ENCODE results near the gene CAPZB. TPM values are rescaled to one million over a fixed set of nuclear protein-coding genes. Genes with fewer than 3 reads are reported as not detected.

The CAPZB gene
- total RNA-seq, 4 donors from 2014 or later = 107 to 210 (median 119) TPM

DNA sequence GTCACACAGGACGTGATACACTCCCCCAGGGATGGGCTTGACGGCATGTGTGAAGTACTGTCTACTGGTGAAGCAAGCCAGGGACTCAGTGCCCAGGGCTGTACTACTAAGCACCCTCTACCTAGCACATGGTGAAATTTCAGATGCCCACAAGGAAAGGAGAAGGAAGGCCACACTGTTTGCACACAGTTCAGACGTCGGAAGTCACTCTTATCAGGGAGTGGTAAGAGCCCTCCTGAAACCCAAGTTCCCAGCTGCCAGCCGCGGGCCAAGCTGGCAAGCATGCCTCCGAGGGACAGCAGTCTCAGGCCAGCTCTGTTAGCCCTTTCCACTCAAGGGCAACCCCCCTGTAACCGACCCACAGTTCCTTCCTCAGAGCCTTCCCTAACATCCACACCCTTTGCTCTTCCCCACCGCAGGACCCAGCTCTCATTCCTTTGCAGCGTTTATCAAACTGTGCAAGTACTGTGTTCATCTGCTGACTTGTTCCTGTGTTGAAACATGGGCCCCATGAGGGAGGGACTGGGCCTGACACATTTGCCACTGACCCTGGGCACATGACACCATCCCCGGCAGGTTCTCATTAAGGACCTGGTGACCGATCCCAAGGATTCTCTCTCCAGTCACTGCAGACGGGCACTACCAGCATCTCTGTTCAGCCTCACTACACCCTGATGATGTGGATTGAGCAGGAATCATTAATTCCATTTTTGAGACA lies 114.7 kb downstream of the CAPZB start:
- TF ChIP-seq, protein P1, sequence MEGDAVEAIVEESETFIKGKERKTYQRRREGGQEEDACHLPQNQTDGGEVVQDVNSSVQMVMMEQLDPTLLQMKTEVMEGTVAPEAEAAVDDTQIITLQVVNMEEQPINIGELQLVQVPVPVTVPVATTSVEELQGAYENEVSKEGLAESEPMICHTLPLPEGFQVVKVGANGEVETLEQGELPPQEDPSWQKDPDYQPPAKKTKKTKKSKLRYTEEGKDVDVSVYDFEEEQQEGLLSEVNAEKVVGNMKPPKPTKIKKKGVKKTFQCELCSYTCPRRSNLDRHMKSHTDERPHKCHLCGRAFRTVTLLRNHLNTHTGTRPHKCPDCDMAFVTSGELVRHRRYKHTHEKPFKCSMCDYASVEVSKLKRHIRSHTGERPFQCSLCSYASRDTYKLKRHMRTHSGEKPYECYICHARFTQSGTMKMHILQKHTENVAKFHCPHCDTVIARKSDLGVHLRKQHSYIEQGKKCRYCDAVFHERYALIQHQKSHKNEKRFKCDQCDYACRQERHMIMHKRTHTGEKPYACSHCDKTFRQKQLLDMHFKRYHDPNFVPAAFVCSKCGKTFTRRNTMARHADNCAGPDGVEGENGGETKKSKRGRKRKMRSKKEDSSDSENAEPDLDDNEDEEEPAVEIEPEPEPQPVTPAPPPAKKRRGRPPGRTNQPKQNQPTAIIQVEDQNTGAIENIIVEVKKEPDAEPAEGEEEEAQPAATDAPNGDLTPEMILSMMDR (IDR thresholded peaks at IDR 0.05) = no peak
- TF ChIP-seq POLR2A (IDR thresholded peaks at IDR 0.05) = no peak
- H3K27ac ChIP-seq = no peak overlapping the region
- H3K9me3 ChIP-seq = no peaks in the 10 kb centered on the region
- H3K4me3 ChIP-seq = no peak overlapping the region
- H3K27me3 ChIP-seq = no peaks in the 10 kb centered on the region
- peaks cover 0 to 36% (median 0%) of the 10 kb centered on the region in 3 donors for H3K36me3 ChIP-seq
- peaks cover 0 to 18% (median 0%) of the 10 kb centered on the region in 4 donors for H3K4me1 ChIP-seq
- DNase-seq = no peak

DNA sequence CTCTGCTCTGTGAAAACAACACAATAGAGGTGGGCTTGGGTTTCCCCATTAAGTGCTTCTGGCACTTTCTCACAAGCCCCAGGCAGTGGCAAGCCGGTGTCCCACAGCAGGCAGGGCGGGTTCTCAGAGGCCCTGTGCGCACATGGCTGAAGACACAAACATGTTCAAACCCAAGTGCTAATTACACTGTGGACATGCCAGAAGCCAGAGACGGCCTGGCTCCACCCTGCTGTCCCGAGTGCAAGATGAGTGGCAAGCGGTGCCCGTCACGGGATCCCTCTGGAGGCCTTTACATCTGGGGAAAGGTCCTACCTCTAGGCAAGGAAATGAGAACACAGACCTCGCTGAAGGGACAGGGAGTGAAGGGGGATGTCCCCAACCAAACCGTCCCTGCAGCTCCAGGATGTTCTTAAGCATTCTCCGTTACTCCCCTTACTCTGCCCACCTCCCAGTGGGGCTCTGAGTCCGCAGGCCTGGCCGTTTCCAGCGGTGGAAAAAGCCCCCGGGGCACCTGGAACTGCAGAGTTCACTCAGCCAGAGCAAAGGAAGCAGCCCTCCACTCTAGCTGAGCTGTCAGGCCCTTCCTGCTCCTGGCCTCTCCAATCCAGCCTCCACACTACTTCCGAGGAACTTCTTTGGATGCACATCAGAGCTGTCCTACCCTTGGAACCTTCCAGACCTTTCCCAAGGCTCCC lies 115.8 kb downstream of the CAPZB start:
- Histone ChIP-seq H3K27ac (no peak overlapping the region), H3K36me3 (peaks cover 0 to 33% (median 0%) of the 10 kb centered on the region in 3 donors), H3K27me3 (no peaks in the 10 kb centered on the region), H3K4me1 (peaks cover 0 to 15% (median 0%) of the 10 kb centered on the region in 4 donors), H3K4me3 (no peak overlapping the region), H3K9me3 (no peaks in the 10 kb centered on the region)
- no peak for DNase-seq
- TF ChIP-seq POLR2A (IDR thresholded peaks at IDR 0.05) = no peak
- TF ChIP-seq, protein P1 (IDR thresholded peaks at IDR 0.05) = no peak

DNA sequence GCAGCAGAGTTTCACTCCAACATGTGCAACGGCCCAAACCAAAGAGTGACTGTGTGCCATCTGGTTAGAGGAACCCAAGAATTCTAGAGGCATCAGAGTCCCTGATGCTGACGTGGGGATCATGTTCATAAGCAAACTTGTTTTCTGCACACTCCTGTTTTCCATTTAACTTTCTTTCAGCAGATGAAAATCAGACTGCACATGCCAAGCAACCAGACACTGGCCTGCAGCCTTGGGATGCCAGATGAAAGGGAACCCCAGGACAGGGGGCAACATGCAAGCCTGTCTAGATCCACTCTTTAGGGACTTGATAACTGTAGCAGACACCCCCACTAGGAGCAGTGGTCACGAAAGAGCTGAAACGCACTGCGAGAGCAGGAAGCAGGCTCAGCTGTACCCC lies 116.4 kb downstream of the CAPZB start:
- Histone ChIP-seq H3K27ac (no peak overlapping the region), H3K36me3 (peaks cover 0 to 27% (median 0%) of the 10 kb centered on the region in 3 donors), H3K4me3 (no peak overlapping the region), H3K27me3 (no peaks in the 10 kb centered on the region), H3K4me1 (peaks cover 0 to 19% (median 3%) of the 10 kb centered on the region in 4 donors), H3K9me3 (no peaks in the 10 kb centered on the region)
- DNase-seq = no peak
- TF ChIP-seq POLR2A (IDR thresholded peaks at IDR 0.05) = no peak
- TF ChIP-seq, protein P1 (IDR thresholded peaks at IDR 0.05) = no peak

DNA sequence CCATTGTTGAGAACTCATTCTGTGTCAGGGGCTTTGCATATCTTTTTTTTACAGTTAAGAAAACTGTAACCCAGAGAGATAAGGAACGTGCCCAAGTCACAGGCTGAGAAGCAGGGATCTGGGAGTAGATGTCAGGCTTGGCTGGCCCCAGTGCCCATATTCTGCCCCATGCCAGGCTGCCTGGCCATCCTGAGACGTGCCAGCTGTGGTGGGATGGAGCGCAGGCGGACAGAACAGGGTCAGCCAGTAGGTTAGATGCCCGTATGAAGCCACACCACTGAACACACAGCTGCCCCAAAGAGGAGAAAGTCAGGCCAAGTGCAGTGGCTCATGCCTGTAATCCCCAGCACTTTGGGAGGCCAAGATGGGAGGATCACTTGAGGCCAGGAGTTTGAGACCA lies 117.3 kb downstream of the CAPZB start:
- no peaks in the 10 kb centered on the region for H3K27me3 ChIP-seq
- H3K4me3 ChIP-seq = no peak overlapping the region
- TF ChIP-seq, protein P1 (IDR thresholded peaks at IDR 0.05) = no peak
- no peak for TF ChIP-seq POLR2A (IDR thresholded peaks at IDR 0.05)
- no peaks in the 10 kb centered on the region for H3K9me3 ChIP-seq
- H3K27ac ChIP-seq = no peak overlapping the region
- peaks cover 0 to 23% (median 0%) of the 10 kb centered on the region in 3 donors for H3K36me3 ChIP-seq
- DNase-seq = no peak
- peaks cover 0 to 27% (median 3%) of the 10 kb centered on the region in 4 donors for H3K4me1 ChIP-seq

DNA sequence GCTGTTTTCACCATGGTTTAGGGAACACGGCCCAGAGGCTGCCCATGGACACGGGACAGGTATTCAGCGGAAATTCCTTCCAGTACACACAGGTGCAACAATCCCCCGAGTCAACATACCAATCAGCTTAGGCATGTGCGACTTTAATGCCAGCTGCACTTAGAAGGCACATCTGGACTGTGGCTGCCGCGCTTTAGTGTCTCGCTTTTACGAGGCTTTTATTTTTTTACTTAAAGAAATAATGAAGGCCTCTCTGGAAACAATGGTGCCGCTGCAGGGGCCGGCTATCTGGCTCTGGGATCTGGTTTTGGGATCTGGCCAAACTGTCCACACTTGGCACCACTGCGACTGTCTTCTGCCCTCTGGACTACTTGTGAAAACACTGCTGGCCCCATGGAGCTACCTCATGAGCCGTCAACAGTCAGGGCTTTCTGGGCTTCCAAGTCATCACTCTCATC lies 117.7 kb downstream of the CAPZB start:
- TF ChIP-seq, protein P1 (IDR thresholded peaks at IDR 0.05) = no peak
- no peak for TF ChIP-seq POLR2A (IDR thresholded peaks at IDR 0.05)
- peaks cover 0 to 26% (median 0%) of the 10 kb centered on the region in 3 donors for H3K36me3 ChIP-seq
- no peak overlapping the region for H3K4me3 ChIP-seq
- H3K27ac ChIP-seq = no peak overlapping the region
- H3K4me1 ChIP-seq = peaks cover 0 to 27% (median 3%) of the 10 kb centered on the region in 4 donors
- no peaks in the 10 kb centered on the region for H3K27me3 ChIP-seq
- H3K9me3 ChIP-seq = no peaks in the 10 kb centered on the region
- no peak for DNase-seq
